ENCODE results near the gene GP9.
"Not testable (repeated sequence)": the region's sequence is repeated elsewhere in the genome, so short reads cannot be mapped to it uniquely, and the experiment has no call there.

Gene GP9

DNA sequence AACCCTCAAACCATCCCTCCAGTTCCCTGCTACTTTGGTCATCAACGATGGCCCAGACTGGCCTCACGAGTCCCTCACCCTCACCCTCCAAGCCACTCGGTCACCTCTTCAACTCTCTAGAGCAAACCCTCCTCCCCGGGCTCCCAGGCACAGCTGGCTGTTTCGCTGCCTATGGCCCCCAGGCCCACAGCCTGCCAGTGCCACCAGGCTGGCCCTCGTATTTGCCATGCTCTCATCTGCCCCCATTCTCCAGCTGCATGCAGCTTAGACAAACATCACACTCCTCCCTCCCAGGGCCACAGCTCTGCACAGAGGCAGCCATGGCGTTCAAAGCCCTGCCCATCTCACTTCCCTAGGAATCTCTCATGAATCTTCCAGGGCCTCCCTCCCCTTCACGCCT, 47.2 kb downstream of the GP9 start:
- DNase-seq = no peak

DNA sequence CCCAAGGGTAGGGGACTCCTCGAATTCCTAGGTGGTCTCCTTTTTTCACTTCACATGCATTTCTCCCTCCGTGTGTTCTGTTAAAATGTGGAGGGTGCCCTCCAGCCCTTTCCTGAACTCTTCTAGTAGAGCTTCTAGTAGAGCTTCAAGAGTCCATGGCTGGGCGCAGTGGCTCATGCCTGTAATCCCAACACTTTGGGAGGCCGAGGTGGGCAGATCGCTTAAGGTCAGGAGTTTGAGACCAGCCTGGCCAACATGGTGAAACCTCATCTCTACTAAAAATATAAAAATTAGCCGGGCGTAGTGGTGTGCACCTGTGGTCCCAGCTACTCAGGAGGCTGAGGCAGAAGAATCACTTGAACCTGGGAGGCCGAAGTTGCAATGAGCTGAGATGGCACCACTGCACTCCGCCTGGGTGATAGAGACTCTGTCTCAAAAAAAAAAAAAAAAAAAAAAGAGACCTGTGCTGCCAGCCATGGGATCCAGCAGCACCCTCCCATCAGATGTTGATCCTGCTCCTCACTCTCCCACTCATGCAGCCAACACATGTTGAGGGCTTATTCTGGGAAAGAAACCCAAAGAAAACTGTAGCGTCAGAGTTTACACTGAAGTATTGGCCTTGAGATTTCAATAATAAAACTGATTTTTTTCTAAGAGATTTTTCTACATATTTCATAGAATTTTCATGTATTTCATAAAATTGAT, 50.6 kb downstream of the GP9 start:
- not testable (repeated sequence) for DNase-seq
